HepG2 (cell line): ENCODE results near the gene UBE2Q1. TPM values are rescaled to one million over a fixed set of nuclear protein-coding genes. Genes with fewer than 3 reads are reported as not detected.

Source experiments
- ATAC-seq: fragments of 200-7000 bp; cut with Tn5 transposase; 3 replicates; pipeline ENCODE4 v1.9.1; 2020; ENCODE audit warnings: mild to moderate bottlenecking, moderate library complexity
- BruUV-seq: library from RNA; stranded (reverse); fragments of 400-500 nt; replicated peaks from 2 replicates; lab custom pipeline; 2021; lab: Mats Ljungman, UMichigan
- CTCF ChIA-PET: fragments of 300-600 bp; formaldehyde crosslinking; extraction: SDS; loops from one replicate; lab custom pipeline; 2021; ENCODE audit warnings: low total read pairs, inconsistent platforms, low intra/inter-chr PET ratio; lab: Yijun Ruan, JAX
- POLR2A ChIA-PET: fragments of 350-600 bp; sonication (Branson Sonifier 250); formaldehyde crosslinking; loops from one replicate; lab custom pipeline; 2020; ENCODE audit warnings: antibody characterized with exemption, inconsistent platforms; lab: Yijun Ruan, JAX
- DNase-seq: peaks from one replicate; pipeline ENCODE4 v3.0.0-alpha.2; 2015; ENCODE audit warnings: low spot score
- FAIRE-seq: peaks from 3 replicates; lab custom pipeline; 2011; peaks lifted over from hg19 to GRCh38; lab: Jason Lieb, UNC
- H2AFZ ChIP-seq: one replicate; pipeline ENCODE4 v1.6.1; 2011; ENCODE audit warnings: low read length, inconsistent platforms
- H3K27ac ChIP-seq: fragments of 300-600 bp; 3 replicates; pipeline ENCODE4 v1.8.0; 2011; ENCODE audit warnings: mixed run types, mild to moderate bottlenecking, mixed read lengths, low read length, inconsistent platforms; ENCODE audit not compliant: insufficient read depth; ENCODE audit errors: extremely low read length
- H3K27me3 ChIP-seq, 2 experiments: fragments of 200-600 bp in 1 of 2; 2 replicates in 1 of 2; 3 replicates in 1 of 2; pipeline versions ENCODE4 v1.6.0 to v1.8.0; 2011; ENCODE audit warnings: low read length in 2 of 2, mild to moderate bottlenecking in 2 of 2, moderate library complexity in 2 of 2, inconsistent platforms in 1 of 2; ENCODE audit not compliant: insufficient read depth in 2 of 2, control insufficient read depth in 1 of 2
- H3K36me3 ChIP-seq, 2 experiments: fragments of 200-600 bp in 1 of 2; replicated peaks in 1 of 2; 2 replicates in 1 of 2; 3 replicates in 1 of 2; pipeline versions ENCODE4 v1.5.1 to v1.8.0; 2011; ENCODE audit warnings: low read length in 2 of 2, inconsistent platforms in 1 of 2; ENCODE audit not compliant: insufficient read depth in 2 of 2, control insufficient read depth in 1 of 2
- H3K4me1 ChIP-seq: 2 replicates; pipeline ENCODE4 v1.5.1; 2012; ENCODE audit warnings: low read length, inconsistent platforms; ENCODE audit not compliant: insufficient read depth
- H3K4me2 ChIP-seq: 2 replicates; pipeline ENCODE4 v1.6.0; 2011; ENCODE audit warnings: low read depth, low read length, inconsistent platforms
- H3K4me3 ChIP-seq, 3 experiments: fragments of 200-600 bp in 1 of 3; sonication (generic), shearing (Covaris generic) in 1 of 3; replicated peaks in 1 of 3; 2 replicates each; pipeline ENCODE4 v1.5.1; 2011 to 2016; ENCODE audit warnings: low read length in 3 of 3, inconsistent platforms in 2 of 3, low read depth in 2 of 3, mild to moderate bottlenecking in 2 of 3, control low read depth in 1 of 3, mixed read lengths in 1 of 3; ENCODE audit not compliant: insufficient read depth in 1 of 3
- H3K79me2 ChIP-seq: one replicate; pipeline ENCODE4 v1.6.1; 2011; ENCODE audit warnings: low read length, inconsistent platforms; ENCODE audit not compliant: insufficient read depth
- H3K9ac ChIP-seq: 2 replicates; pipeline ENCODE4 v1.6.0; 2011; ENCODE audit warnings: mild to moderate bottlenecking, low read depth, low read length, inconsistent platforms; ENCODE audit not compliant: insufficient read depth
- H3K9me3 ChIP-seq: 2 replicates; pipeline ENCODE4 v1.5.1; 2012; ENCODE audit warnings: mild to moderate bottlenecking, low read length
- H4K20me1 ChIP-seq: 2 replicates; pipeline ENCODE4 v1.6.0; 2011; ENCODE audit warnings: inconsistent platforms, mild to moderate bottlenecking, low read length, moderate library complexity; ENCODE audit not compliant: insufficient read depth
- RBM22 ChIP-seq: fragments of 200-400 bp; formaldehyde crosslinking; optimal IDR thresholded peaks from 2 replicates; pipeline ENCODE3; 2017; ENCODE audit warnings: mild to moderate bottlenecking, low read length, moderate library complexity
- ZMYM2 ChIP-seq: sonication (generic); formaldehyde crosslinking; IDR thresholded peaks from 2 replicates; pipeline ENCODE4 v1.8.0; 2022; ENCODE audit warnings: mild to moderate bottlenecking, missing genetic modification reagents
- ZNF605 ChIP-seq: sonication (generic); formaldehyde crosslinking; IDR thresholded peaks from 2 replicates; pipeline ENCODE4 v1.8.0; 2022; ENCODE audit warnings: mild to moderate bottlenecking, missing genetic modification reagents
- WGBS: methylation state at CpG from one replicate; pipeline ENCODE4 v1.1.6; 2017; ENCODE audit warnings: low lambda C conversion rate; 5-methylcytosine and 5-hydroxymethylcytosine counted together
- in situ Hi-C: cut with HindIII; loops from 2 replicates; pipeline ENCODE4 v1.10.0; 2017; ENCODE audit warnings: low pct_unique_long_range_greater_than_20kb; ENCODE audit not compliant: extremely low pct_ligation_motif_present
- intact Hi-C: fragments of 100-400 bp; cut with micrococcal nuclease; formaldehyde crosslinking; loops from one replicate; pipeline ENCODE4 v1.10.0; 2022; ENCODE audit not compliant: unreplicated experiment
- polyA plus RNA-seq, 8 experiments: library from polyadenylated mRNA; depleted of rRNA in 3 of 8; stranded (reverse) in 7 of 8; unstranded in 1 of 8; fragments of >200 nt; fragmentation: Illumina TruSeq in 4 of 8; extraction: Trizol in 4 of 8; gene quantifications; 2 replicates each; pipeline versions ENCODE4 v1.2.1 to v1.2.3, GENCODE V29; 2011 to 2016; ENCODE audit warnings: low read depth in 4 of 8, missing spikeins in 1 of 8, mixed read lengths in 1 of 8; ENCODE audit not compliant: insufficient read depth in 1 of 8
- total RNA-seq, 5 experiments: library from RNA; depleted of rRNA; stranded (reverse); fragments of >200 nt; fragmentation: Illumina TruSeq; extraction: Trizol; gene quantifications; 2 replicates each; pipeline ENCODE4 v1.2.3, GENCODE V29; 2016; ENCODE audit warnings: low read depth in 1 of 5
- TF ChIP-seq, protein P1 (sequence below): sonication (generic); formaldehyde crosslinking; IDR thresholded peaks from 2 replicates; pipeline ENCODE4 v1.4.0; 2020; ENCODE audit warnings: missing genetic modification reagents, borderline replicate concordance

UBE2Q1 gene
- total and polyA plus RNA-seq, 2 of the 13 experiments (the other 11 are each of a cell fraction or from before 2014, with no cell fraction given) = 11.7 to 41.7 TPM

DNA sequence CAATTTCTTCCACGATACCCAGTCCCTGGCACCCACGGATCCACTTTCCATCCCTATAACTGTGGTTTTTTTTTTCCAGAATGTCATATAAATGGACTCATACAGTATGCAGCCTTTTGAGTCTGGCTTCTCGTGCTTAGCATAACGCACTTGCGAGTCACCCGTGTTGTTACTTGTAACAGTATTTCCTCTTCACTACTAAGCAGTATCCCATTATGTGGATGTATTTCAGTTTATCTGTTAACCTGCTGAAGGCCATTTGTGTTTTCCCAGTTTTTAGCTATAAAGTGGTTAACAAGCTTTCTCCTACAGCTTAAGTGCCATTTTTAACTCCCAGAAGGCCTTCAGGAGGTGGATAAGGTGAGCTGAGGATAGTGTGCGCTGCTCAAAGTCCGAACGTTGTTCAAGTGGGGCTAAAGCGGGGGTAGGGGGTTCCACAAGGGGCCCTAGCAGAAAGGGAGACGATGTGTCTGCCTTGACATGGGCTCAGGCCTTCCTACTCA, 48.7 kb upstream of the UBE2Q1 start (continued):
- TF ChIP-seq, protein P1, sequence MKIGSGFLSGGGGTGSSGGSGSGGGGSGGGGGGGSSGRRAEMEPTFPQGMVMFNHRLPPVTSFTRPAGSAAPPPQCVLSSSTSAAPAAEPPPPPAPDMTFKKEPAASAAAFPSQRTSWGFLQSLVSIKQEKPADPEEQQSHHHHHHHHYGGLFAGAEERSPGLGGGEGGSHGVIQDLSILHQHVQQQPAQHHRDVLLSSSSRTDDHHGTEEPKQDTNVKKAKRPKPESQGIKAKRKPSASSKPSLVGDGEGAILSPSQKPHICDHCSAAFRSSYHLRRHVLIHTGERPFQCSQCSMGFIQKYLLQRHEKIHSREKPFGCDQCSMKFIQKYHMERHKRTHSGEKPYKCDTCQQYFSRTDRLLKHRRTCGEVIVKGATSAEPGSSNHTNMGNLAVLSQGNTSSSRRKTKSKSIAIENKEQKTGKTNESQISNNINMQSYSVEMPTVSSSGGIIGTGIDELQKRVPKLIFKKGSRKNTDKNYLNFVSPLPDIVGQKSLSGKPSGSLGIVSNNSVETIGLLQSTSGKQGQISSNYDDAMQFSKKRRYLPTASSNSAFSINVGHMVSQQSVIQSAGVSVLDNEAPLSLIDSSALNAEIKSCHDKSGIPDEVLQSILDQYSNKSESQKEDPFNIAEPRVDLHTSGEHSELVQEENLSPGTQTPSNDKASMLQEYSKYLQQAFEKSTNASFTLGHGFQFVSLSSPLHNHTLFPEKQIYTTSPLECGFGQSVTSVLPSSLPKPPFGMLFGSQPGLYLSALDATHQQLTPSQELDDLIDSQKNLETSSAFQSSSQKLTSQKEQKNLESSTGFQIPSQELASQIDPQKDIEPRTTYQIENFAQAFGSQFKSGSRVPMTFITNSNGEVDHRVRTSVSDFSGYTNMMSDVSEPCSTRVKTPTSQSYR (CRISPR knock-in tag) = no peak

DNA sequence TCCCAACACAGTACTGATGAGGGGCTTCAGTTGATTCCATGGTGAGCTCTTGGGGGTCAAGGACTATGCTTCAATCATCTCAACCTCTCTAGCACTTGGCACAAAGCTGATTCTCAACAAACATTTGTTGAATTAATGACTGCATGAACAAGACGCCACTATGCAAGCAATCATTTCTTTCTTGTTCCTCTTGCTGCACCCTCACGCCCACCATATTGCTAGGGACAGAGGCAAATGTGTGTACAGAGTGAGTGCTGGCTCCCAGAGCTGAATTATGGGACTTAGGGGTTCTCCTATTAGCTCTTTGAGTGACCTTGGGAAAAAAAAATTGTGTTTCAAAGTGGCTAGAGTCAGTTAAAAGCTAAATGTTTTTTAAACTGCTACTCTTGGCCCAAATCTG, 47.1 kb upstream of the UBE2Q1 start:
- H3K27me3 ChIP-seq = no peaks in the 10 kb centered on the region; a peak in 1 of 5 replicates
- peaks cover 47% of the 10 kb centered on the region for H3K4me1 ChIP-seq
- no peak overlapping the region for H3K4me2 ChIP-seq
- in situ Hi-C loops = no loop called here
- 98% methylated on average over 2 of the region's 2 CpGs for WGBS
- H3K27ac ChIP-seq = no peak overlapping the region
- H4K20me1 ChIP-seq = peaks cover 45% of the 10 kb centered on the region
- intact Hi-C loops = loop anchor here (5.0 kb wide), 1 partner anchor 48 kb away; the partner anchor contains the start of gene UBE2Q1
- DNase-seq (no peak), FAIRE-seq (no peak), ATAC-seq (no peak)
- no peak overlapping the region for H3K4me3 ChIP-seq
- ChIA-PET CTCF (no interaction called here), POLR2A (interaction anchor here (1.7 to 1.8 kb wide), 2 partner anchors 11 to 22 kb away, joined by 6 to 7 read pairs; no protein-coding TSS in a partner anchor)
- H2AFZ ChIP-seq = no peak overlapping the region
- no peak overlapping the region for H3K9ac ChIP-seq
- peaks cover 95% of the 10 kb centered on the region for H3K79me2 ChIP-seq
- peaks cover 12 to 36% of the 10 kb centered on the region in 2 experiments; a peak in 4 of 5 replicates for H3K36me3 ChIP-seq
- 0 out of 2 replicates have a peak, but pooled peaks have one; percentile 17 for TF ChIP-seq ZNF605
- no peak for TF ChIP-seq ZMYM2 (CRISPR knock-in tag)
- peak; percentile 7 for TF ChIP-seq RBM22
- H3K9me3 ChIP-seq = no peaks in the 10 kb centered on the region
- BruUV-seq = no TSS peak
